HG02623 (cell line): ENCODE data around the gene SHPK.

Experiments used
- ATAC-seq: cut with Tn5 transposase; IDR thresholded peaks from one replicate; pipeline ENCODE4 v1.9.1; 2021; ENCODE audit warnings: moderate library complexity; ENCODE audit not compliant: unreplicated experiment

SHPK gene

DNA sequence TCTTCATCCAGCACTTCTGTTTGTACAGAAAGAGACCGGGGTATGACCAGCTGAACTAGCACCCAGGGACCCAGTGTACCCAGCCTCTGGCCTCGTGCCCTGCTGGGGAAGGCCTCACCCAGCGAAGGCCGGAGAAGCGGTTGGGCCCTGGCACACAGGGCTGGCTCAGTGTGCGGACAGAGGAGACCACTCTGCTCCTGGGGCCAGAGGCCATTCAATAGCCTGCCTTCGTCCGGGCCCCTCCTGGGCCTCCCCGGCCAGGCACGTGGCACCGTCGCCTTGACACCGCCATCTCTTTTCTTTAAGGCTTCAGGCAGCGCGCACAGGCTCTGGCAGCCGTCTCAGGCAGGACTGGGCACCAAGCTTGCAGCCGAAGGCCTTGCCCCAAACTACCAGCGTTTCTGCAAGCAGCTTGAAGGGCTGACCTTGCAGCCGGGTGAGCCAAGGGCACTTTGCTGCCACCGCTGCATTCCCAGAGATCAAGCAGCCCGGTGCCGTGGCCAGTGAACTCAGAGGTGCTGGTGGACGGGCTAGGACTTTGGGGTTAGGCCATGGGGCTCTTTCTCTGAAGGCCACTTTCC, 24.4 kb upstream of the SHPK start:
- ATAC-seq = no peak

DNA sequence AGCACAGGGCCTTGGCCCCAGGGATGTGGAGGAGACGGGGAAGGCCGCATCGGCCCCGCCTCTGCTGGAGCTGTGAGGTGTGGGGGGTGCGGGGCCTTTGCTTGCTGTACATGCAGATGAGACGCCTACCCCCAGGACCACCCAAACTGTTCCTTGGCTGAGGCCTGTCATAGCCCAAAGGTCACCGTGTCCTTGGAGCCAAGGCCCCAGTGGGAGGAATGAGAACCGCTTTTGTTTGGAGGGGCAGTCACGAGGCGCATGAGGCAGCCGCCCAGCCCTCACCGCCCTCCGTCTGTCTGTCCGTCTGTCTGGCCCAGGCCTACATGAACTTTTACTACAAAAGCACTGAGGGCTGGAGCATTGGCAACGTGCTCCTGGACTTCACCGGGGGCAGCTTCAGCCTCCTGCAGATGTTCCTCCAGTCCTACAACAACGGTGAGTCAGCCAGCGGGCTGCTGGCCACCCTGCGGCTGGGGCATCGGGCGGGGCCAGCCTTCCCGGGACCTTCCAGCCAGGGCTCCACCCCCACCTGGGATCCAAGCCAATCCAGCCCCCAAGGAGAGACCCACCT, 23.6 kb upstream of the SHPK start:
- no peak for ATAC-seq

- ATAC-seq = no peak
Observed at GRCh38 chr17:3658784-3659449, 22.9 kb upstream of the SHPK start.

DNA sequence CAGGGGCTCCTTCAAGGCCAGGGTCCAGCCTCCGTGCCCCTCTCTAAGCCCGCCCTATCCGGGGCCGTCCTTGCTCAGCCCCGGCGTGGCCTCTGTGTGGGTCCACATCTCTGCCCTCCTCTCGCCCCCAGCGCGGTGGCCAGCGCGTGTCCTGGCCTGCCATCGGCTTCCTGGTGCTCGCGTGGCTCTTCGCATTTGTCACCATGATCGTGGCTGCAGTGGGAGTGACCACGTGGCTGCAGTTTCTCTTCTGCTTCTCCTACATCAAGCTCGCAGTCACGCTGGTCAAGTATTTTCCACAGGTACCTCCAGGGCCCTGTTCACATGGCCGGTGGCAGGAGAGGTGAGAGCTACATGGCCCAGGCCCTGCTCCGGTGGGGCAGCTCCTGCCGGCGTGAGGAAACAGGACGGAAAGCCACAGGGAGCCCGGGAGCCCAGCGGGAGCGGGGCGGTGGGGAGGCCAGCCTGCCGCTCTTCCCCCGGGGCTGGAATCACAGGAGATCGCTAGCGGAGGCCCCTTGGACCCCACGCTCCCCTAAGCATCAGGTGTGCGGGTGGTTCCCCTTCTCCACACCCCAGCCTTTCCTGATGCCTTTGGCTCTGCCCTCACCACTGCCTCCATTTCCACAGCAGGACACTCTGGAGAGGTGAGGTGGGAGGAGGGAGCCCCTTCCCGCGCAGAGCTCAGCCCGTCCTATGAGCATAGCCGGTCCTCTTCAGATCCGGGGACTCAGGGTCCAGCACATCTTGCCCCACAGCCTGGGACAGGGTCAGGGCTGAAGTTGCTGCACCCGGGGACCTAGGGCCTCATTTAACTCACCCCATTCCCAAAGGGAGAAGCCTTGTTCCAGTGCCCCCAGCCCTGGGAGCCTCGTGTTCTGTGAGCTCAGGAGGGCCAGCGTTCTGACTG, 22.1 kb upstream of the SHPK start:
- no peak for ATAC-seq

DNA sequence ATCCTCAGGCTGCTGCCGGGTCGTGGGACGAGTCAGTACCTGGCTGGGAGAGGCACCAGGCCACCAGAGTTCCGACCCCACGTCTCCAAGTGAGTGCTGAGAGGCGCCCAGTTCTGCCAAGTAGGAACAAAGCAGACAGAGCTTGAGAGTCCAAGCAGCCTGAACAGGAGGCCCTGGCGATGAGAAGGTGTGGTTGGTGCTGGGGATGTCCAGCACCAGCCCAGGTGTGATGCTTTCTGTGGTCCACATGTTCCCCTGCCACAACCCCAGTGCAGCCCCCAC, 21.5 kb upstream of the SHPK start:
- ATAC-seq = no peak

- no peak for ATAC-seq
Observed at GRCh38 chr17:3656755-3657587, 20.9 kb upstream of the SHPK start.

GRCh38 chr17:3656353-3656752, 20.3 kb upstream of the SHPK start:
- ATAC-seq = no peak

- no peak for ATAC-seq
Observed at GRCh38 chr17:3655766-3656165, 19.7 kb upstream of the SHPK start.

DNA sequence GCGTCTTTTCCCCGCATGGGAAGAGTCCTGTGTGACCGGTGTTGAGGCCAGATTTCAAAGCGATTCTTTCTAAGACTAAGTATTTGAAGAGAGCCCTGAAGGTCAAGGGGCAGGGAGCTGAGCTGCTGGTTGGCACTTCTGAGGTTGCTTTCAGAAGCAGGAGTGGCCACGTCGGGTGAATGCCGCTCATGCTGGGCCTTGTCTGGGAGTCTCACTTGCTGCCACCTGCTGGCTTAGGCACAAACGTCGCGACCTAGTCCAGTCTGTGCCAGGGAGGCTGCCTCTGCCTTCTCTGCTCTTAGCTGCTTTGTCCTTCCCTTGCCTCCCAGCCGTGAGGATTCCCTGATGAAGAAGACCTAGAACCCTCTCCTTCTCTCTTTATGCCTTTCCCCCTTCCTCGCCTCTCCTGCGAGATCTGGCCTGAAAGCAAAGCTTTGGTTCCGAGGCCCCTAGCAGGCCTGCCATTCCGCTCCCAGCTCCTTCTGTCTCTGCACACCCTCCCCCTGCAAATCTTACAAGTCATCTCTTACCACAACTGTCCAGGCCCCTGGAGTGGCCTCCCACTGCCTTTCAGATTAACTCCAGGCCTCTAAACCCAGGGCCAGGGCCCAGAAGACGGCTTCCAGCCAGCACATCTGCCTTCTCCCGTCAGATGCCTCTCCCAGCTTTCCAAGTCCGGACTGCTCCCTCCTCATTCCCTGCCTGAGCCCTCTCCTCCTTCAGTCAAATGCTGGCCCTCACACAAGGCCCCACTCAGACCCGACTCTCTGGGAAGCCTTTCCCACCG, 11.9 kb upstream of the SHPK start:
- no peak for ATAC-seq

GRCh38 chr17:3647251-3647650, 11.2 kb upstream of the SHPK start:
- ATAC-seq = no peak

DNA sequence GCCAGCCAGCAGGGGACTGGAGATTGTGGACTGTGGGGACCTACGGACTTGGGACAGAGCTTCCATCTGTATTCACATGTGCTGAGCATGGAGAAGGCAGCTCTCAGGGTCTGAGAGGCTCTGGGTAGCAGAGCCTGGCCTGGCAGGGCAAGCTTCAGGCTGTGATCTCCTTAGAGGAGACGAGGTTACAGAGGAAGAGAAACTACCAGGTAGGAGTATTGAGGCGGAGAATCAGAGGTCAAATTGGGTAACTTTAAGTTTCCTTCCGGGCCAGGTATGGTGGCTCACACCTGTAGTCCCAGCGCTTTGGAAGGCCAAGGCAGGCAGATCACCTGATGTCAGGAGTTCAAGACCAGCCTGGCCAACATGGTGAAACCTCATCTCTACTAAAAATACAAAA, 9.3 kb upstream of the SHPK start:
- ATAC-seq = no peak

- ATAC-seq = no peak
Observed at GRCh38 chr17:3643889-3644349, 7.9 kb upstream of the SHPK start.

DNA sequence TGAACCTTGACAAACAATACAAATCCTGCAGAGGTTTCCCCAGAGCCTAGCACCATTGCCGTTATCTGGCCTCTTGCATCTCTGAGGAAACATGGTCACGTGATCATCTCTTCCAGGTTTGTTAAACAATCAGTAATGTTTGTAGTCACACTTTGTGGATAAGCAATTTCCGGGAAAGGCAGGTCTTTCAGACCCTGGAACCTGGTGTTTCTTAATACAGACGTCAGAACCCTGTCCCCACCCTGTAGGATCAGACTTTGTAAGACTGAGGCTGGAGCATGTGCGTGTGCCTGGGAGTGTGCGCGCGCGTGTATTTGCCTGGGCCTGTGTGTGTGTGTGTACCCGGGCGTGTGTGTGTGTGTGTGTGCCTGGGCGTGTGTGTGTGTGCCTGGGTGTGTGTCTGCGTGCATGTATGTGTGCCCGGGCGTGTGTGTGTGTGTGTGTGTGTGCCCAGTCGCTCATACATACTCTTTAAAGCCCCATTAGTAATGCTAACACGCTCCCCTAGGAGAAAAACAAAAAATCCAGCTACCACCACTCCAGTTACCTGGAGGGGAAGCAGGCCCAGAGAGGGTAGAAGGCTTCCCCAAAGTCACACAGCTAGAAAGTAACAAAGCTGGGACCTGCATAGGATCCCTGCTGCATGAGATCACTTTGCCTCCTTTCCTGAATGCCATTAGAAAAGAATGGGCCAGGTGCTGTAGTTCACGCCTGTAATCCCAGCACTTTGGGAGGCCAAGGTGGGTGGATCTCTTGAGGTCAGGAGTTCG, 5.9 kb upstream of the SHPK start:
- ATAC-seq = no peak

- ATAC-seq = no peak
Observed at GRCh38 chr17:3641014-3641413, 5.0 kb upstream of the SHPK start.

DNA sequence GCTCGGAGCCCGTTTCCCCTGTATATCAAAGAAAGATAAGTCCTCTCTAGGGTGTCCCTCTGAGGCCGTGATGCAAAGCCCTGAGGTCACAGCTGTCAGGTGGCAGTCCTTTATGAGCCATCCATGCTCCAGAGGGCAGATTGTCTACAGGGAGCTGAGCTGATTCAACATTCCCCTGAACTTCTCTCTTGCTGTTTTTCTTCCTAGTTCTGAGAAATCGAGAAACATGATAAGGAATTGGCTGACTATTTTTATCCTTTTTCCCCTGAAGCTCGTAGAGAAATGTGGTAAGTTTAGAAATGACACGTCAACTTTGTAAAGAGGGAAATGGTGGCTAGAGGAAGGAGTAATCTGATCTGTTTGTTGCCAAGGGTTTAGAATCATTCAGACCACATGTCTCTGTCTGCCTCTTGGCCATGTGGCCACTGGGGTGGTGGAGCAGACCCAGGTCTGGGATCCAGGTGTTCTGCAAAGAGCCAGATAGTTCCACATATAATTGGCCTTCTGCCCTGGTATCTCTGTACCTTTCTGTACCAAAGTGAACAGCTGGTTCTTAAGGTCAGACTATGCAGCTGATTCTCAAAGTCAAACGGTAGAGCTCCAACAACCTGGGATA, 4.0 kb upstream of the SHPK start:
- ATAC-seq = no peak

- peak; percentile 0 for ATAC-seq
Observed at GRCh38 chr17:3636908-3637373, 891 bp upstream of the SHPK start.

DNA sequence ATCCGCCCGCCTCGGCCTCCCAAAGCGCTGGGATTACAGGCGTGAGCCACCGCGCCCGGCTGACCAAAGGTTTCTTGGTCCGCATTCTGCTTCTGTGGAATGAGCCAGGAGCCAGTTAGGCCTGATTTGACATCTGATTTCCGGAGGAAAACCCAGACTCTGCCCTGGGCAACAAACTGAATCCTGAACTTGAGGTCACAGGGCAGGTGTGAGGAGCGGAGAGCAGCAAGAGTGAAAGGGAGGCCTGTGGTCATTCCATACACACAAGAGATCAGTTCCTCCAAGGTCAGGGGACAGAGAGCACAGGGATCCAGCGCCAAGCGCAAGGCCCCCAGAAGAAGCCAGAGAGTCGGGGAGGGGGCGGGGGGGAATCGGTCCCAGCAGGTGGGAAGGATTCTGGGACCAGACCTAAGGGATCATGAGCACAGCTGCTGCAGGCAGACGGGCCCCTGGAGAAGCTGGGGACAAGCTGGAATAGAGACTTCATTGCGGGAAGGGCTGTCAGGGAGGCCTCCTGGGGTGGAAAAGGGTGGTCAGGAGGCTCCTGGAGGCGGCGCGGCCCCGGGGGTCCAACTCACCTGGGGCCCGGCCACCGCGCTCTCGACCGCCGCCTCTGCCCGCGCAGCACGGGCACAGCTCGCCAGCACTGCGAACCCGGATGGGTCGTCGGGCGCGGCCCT, 436 bp downstream of the SHPK start:
- no peak for ATAC-seq

DNA sequence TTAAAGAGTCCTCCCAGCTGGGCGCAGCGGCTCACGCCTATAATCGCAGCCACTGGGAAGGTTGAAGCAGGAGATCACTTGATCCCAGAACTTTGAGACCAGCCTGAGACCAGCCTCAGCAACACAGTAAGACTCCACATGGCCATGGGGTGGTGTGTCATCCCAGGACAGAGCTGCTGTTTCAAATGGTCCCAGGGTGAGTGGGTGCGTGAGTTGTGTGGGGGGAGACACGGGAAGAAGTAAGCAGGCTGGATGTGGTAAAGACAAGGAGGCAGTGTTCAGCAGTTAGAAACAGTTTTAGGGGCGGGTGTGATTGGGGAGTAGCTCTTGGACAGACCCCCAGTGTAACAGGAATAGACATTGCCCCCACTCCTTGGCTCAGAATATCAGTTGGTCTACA, 3.8 kb downstream of the SHPK start:
- ATAC-seq = no peak
